Panc1 (cell line): ENCODE measurements around the gene PRDX2. TPM values are rescaled to one million over a fixed set of nuclear protein-coding genes. Genes with fewer than 3 reads are reported as not detected.
A peak's percentile ranks its signal among the peaks of the same experiment; 100 is the strongest.

ENCODE experiments used
- ATAC-seq: fragments of 200-7000 bp; cut with Tn5 transposase; 2 replicates; pipeline ENCODE4 v1.9.1; 2020; ENCODE audit warnings: mild to moderate bottlenecking, moderate library complexity
- BruUV-seq: library from RNA; stranded (reverse); fragments of 400-500 nt; replicated peaks from 2 replicates; lab custom pipeline; 2021; lab: Mats Ljungman, UMichigan
- CTCF ChIA-PET: fragments of 300-600 bp; sonication (Branson Sonifier 250); formaldehyde crosslinking; loops from one replicate; lab custom pipeline; 2022; ENCODE audit warnings: antibody characterized with exemption; lab: Charles Lee
- POLR2A ChIA-PET: fragments of 300-600 bp; sonication (Branson Sonifier 250); formaldehyde crosslinking; loops from one replicate; lab custom pipeline; 2022; ENCODE audit warnings: antibody characterized with exemption; lab: Charles Lee
- DNase-seq: peaks from one replicate; pipeline ENCODE4 v3.0.0-alpha.2; 2010; ENCODE audit warnings: low read depth, low spot score
- H3K27ac ChIP-seq: 2 replicates; pipeline ENCODE4 v1.5.1; 2011; ENCODE audit warnings: mild to moderate bottlenecking, low read length, inconsistent platforms
- H3K27me3 ChIP-seq: fragments of 200-500 bp; sonication (Bioruptor generic); 2 replicates; pipeline ENCODE4 v1.6.0; 2014; ENCODE audit warnings: low read length, inconsistent platforms; ENCODE audit not compliant: control insufficient read depth, insufficient read depth
- H3K36me3 ChIP-seq: fragments of 200-500 bp; sonication (Bioruptor generic); 2 replicates; pipeline ENCODE4 v1.5.1; 2014; ENCODE audit warnings: inconsistent platforms, mild to moderate bottlenecking, low read length, moderate library complexity; ENCODE audit not compliant: control insufficient read depth, insufficient read depth
- H3K4me1 ChIP-seq: 2 replicates; pipeline ENCODE4 v1.5.1; 2011; ENCODE audit warnings: inconsistent platforms, mild to moderate bottlenecking, low read length, moderate library complexity; ENCODE audit not compliant: control insufficient read depth, insufficient read depth
- H3K4me3 ChIP-seq, 2 experiments: 2 replicates each; pipeline ENCODE4 v1.5.1; 2011 to 2012; ENCODE audit warnings: low read depth in 2 of 2, low read length in 2 of 2, mild to moderate bottlenecking in 2 of 2, inconsistent platforms in 1 of 2, moderate library complexity in 1 of 2
- H3K9me3 ChIP-seq: fragments of 200-500 bp; sonication (Bioruptor generic); 2 replicates; pipeline ENCODE4 v1.5.1; 2014; ENCODE audit warnings: low read depth, mild to moderate bottlenecking, inconsistent platforms, low read length, moderate library complexity; ENCODE audit not compliant: control insufficient read depth, insufficient read depth
- CTCF ChIP-seq: fragments of 450-650 bp; IDR thresholded peaks from 2 replicates; pipeline ENCODE4 v1.5.1; 2017; ENCODE audit warnings: mild to moderate bottlenecking
- POLR2AphosphoS5 ChIP-seq: IDR thresholded peaks from 2 replicates; pipeline ENCODE4 v1.6.1; 2012; ENCODE audit warnings: mild to moderate bottlenecking, low read depth, low read length, moderate library complexity
- REST ChIP-seq, 2 experiments: IDR thresholded peaks; 2 replicates each; pipeline ENCODE4 v1.6.1; 2011 to 2012; ENCODE audit warnings: low read depth in 2 of 2, control low read depth in 1 of 2, low read length in 1 of 2, mild to moderate bottlenecking in 1 of 2, moderate library complexity in 1 of 2; ENCODE audit not compliant: insufficient read depth in 1 of 2
- SIN3A ChIP-seq: IDR thresholded peaks from 2 replicates; pipeline ENCODE4 v1.6.1; 2012; ENCODE audit warnings: low read depth, mild to moderate bottlenecking, low read length, moderate library complexity, borderline replicate concordance; ENCODE audit not compliant: insufficient read depth
- TCF7L2 ChIP-seq: IDR thresholded peaks from 2 replicates; pipeline ENCODE4 v1.6.1; 2011; ENCODE audit warnings: mild to moderate bottlenecking, low read depth, low read length, inconsistent platforms
- in situ Hi-C: cut with HindIII; loops from 2 replicates; pipeline ENCODE4 v1.10.0; 2016; ENCODE audit warnings: low sequenced_read_pairs, low pct_unique_long_range_greater_than_20kb
- intact Hi-C: fragments of 100-400 bp; cut with micrococcal nuclease; formaldehyde crosslinking; loops from one replicate; pipeline ENCODE4 v1.10.0; 2022; ENCODE audit not compliant: unreplicated experiment
- total RNA-seq: library from RNA; stranded (reverse); gene quantifications from one replicate; pipeline ENCODE4 v1.2.1, GENCODE V29; 2021; ENCODE audit not compliant: unreplicated experiment

The PRDX2 gene
- total RNA-seq, 1 experiment from 2014 or later = 61.0 TPM

GRCh38 chr19:12834566-12834943, 33.0 kb upstream of the PRDX2 start, which contains the start of gene RTBDN:
Gene RTBDN (minus strand): TSS chr19:12834579. CDS start chr19:12829979, 4,600 bp downstream.
- Histone ChIP-seq H3K4me1 (peaks cover 4% of the 10 kb centered on the region), H3K4me3 (peak within 1 kb of the TSS; percentile 57 to 58), H3K36me3 (no peaks in the 10 kb centered on the region; the same call in 1 of the 2 replicates), H3K27me3 (no peaks in the 10 kb centered on the region; the same call in 1 of the 2 replicates), H3K27ac (peak within 1 kb of the TSS; percentile 12; the same call in 1 of the 2 replicates), H3K9me3 (no peaks in the 10 kb centered on the region)
- in situ Hi-C loops (no loop called here), intact Hi-C loops (no loop called here)
- TF ChIP-seq SIN3A = no peak
- TF ChIP-seq CTCF = no peak
- no peak for TF ChIP-seq TCF7L2
- no peak for TF ChIP-seq POLR2AphosphoS5
- no peak for TF ChIP-seq REST (IDR thresholded peaks at IDR 0.05; ENCODE audit: insufficient read depth in 1 of 2, low read depth in 2 of 2, low read length in 1 of 2)
- CTCF ChIA-PET = no interaction called here
- BruUV-seq = no TSS peak
- ATAC-seq (no peak), DNase-seq (no peak)
- POLR2A ChIA-PET = no interaction called here

GRCh38 chr19:12833738-12834565, 32.4 kb upstream of the PRDX2 start:
- POLR2A ChIA-PET = no interaction called here
- no peaks in the 10 kb centered on the region for H3K9me3 ChIP-seq
- intact Hi-C loops (no loop called here), in situ Hi-C loops (no loop called here)
- H3K27ac ChIP-seq = no peak overlapping the region
- no peaks in the 10 kb centered on the region; the same call in 1 of the 2 replicates for H3K36me3 ChIP-seq
- peak overlapping the region; percentile 47 to 57 for H3K4me3 ChIP-seq
- no peaks in the 10 kb centered on the region; the same call in 1 of the 2 replicates for H3K27me3 ChIP-seq
- BruUV-seq = no TSS peak
- peak; percentile 10; the same call in 1 of the 2 replicates for TF ChIP-seq CTCF
- 0 out of 2 replicates have a peak, but pooled peaks have one; percentile 37 for TF ChIP-seq SIN3A
- no peak for TF ChIP-seq REST (IDR thresholded peaks at IDR 0.05; ENCODE audit: insufficient read depth in 1 of 2, low read depth in 2 of 2, low read length in 1 of 2)
- no peak for TF ChIP-seq TCF7L2
- CTCF ChIA-PET = no interaction called here
- ATAC-seq (peak; percentile 46), DNase-seq (no peak)
- H3K4me1 ChIP-seq = peaks cover 4% of the 10 kb centered on the region
